ENCODE measurements around the gene ERAP2. TPM values are rescaled to one million over a fixed set of nuclear protein-coding genes. Genes with fewer than 3 reads are reported as not detected.

The ERAP2 gene
- total RNA-seq, 1 donor from 2014 or later, result not detected

GRCh38 chr5:96863114-96863513 is 13.2 kb upstream of the ERAP2 start:
- DNase-seq (ENCODE audit: low spot score, unreplicated experiment), result no peak
- TF ChIP-seq CTCF (IDR thresholded peaks at IDR 0.05; ENCODE audit: unreplicated experiment), result no peak
- Mint-ChIP-seq H3K27me3 (peaks cover 3% of the 10 kb centered on the region), H3K4me3 (ENCODE audit: low read depth) (no peak overlapping the region), H3K9me3 (ENCODE audit: low read depth) (no peaks in the 10 kb centered on the region), H3K27ac (no peak overlapping the region), H3K36me3 (ENCODE audit: insufficient read depth) (no peaks in the 10 kb centered on the region), H3K4me1 (ENCODE audit: low read depth) (peaks cover 4% of the 10 kb centered on the region)

GRCh38 chr5:96863949-96864584 is 12.2 kb upstream of the ERAP2 start:
- Mint-ChIP-seq H3K27me3 (peaks cover 3% of the 10 kb centered on the region), H3K4me3 (ENCODE audit: low read depth) (no peak overlapping the region), H3K4me1 (ENCODE audit: low read depth) (peaks cover 4% of the 10 kb centered on the region), H3K9me3 (ENCODE audit: low read depth) (no peaks in the 10 kb centered on the region), H3K36me3 (ENCODE audit: insufficient read depth) (no peaks in the 10 kb centered on the region), H3K27ac (no peak overlapping the region)
- TF ChIP-seq CTCF (IDR thresholded peaks at IDR 0.05; ENCODE audit: unreplicated experiment), result no peak
- no peak for DNase-seq (ENCODE audit: low spot score, unreplicated experiment)

DNA sequence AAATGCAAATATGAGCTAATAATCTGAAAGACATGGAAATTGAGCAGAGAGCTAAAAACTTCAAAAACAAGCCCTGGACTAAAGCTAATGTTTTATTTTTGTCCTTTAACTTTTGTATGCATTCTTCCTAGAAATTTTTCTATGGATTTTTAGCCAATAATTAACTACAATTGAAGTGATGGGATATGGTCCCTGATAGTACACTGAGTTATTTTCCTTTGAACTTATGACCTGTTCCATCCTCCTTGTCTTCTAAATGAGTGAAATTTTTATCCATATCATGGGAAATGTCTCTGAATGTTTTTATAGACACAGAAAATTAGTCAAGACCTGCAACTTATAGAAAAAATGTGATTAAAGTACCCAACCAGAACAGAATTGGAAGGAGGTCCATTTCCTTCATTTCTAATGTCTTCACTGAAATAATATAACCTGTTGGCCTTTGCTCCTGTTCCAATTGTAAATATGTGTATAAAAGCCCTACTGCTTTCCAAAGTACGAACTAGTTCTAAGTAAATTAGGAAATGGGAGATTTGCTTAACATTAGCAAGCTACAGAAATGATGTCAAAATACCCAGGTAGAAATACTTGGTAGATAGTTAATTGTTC is 11.3 kb upstream of the ERAP2 start:
- peaks cover 4% of the 10 kb centered on the region for H3K4me1 Mint-ChIP-seq (ENCODE audit: low read depth)

DNA sequence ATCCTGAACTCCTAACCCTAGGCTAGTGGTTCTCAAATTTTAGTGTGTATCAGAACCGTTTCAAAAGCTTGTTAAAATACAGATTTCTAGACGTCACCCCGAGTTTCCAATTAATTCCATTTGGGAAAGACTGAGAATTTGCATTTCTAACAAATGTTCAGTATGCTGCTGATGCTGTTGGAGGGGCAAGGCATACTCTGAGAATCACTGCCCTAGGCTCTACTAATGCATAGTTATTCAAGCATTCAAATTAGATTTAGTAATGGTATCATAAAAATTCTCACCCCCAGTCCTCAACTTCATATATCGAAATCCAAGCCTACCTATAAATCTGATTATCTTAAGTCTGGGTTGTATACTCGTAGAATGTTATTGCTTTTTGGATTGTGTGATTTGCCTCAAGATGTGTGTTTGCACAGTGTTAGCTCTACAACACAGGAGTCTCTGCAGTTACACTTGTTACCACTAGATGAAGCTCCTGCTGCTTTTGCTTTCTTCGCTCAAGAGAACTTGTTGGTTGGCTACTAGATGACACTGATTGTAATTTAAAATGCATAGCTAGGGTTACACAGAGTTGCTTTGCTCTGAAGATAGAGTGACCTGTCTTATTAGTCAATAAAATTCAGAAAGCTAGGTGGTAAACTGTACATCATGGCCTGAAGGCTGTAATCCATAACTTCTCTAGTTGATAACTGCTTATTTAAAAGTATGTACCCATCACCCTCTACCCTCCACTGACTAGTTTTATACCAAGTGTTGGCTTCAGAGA is 7.5 kb upstream of the ERAP2 start:
- no peaks in the 10 kb centered on the region for H3K9me3 Mint-ChIP-seq (ENCODE audit: low read depth)
- TF ChIP-seq CTCF (IDR thresholded peaks at IDR 0.05; ENCODE audit: unreplicated experiment), result peak; percentile 75
- peaks cover 3% of the 10 kb centered on the region for H3K27me3 Mint-ChIP-seq
- H3K4me3 Mint-ChIP-seq (ENCODE audit: low read depth), result no peak overlapping the region
- no peaks in the 10 kb centered on the region for H3K36me3 Mint-ChIP-seq (ENCODE audit: insufficient read depth)
- no peak for DNase-seq (ENCODE audit: low spot score, unreplicated experiment)
- no peak overlapping the region for H3K27ac Mint-ChIP-seq
- H3K4me1 Mint-ChIP-seq (ENCODE audit: low read depth), result peaks cover 7% of the 10 kb centered on the region

More for the DNA sequence above, 11.3 kb upstream of the ERAP2 start:
- Mint-ChIP-seq H3K36me3 (ENCODE audit: insufficient read depth) (no peaks in the 10 kb centered on the region), H3K27ac (no peak overlapping the region), H3K27me3 (peaks cover 3% of the 10 kb centered on the region), H3K4me3 (ENCODE audit: low read depth) (no peak overlapping the region), H3K9me3 (ENCODE audit: low read depth) (no peaks in the 10 kb centered on the region)
- TF ChIP-seq CTCF (IDR thresholded peaks at IDR 0.05; ENCODE audit: unreplicated experiment), result no peak
- no peak for DNase-seq (ENCODE audit: low spot score, unreplicated experiment)

GRCh38 chr5:96869372-96869641 is 7.0 kb upstream of the ERAP2 start:
- Mint-ChIP-seq H3K9me3 (ENCODE audit: low read depth) (no peaks in the 10 kb centered on the region), H3K4me1 (ENCODE audit: low read depth) (peaks cover 7% of the 10 kb centered on the region), H3K4me3 (ENCODE audit: low read depth) (no peak overlapping the region), H3K36me3 (ENCODE audit: insufficient read depth) (no peaks in the 10 kb centered on the region), H3K27me3 (peaks cover 3% of the 10 kb centered on the region), H3K27ac (no peak overlapping the region)
- no peak for TF ChIP-seq CTCF (IDR thresholded peaks at IDR 0.05; ENCODE audit: unreplicated experiment)
- DNase-seq (ENCODE audit: low spot score, unreplicated experiment), result no peak

All from progenitor cell of endocrine pancreas (in vitro differentiated cells).